GM18526 (cell line): ENCODE data around the gene ST3GAL4.

Experiments used
- POLR2A ChIP-seq: IDR thresholded peaks from 3 replicates; pipeline ENCODE4 v1.6.1; 2011; ENCODE audit not compliant: insufficient read length; ENCODE audit errors: extremely low read depth

Gene ST3GAL4

GRCh38 chr11:126410649-126411048, 55.2 kb downstream of the ST3GAL4 start:
- no peak for TF ChIP-seq POLR2A

- TF ChIP-seq POLR2A, result no peak
These were observed 56.5 kb downstream of the ST3GAL4 start for GRCh38 chr11:126411971-126412381.

- no peak for TF ChIP-seq POLR2A
These were observed 57.9 kb downstream of the ST3GAL4 start for GRCh38 chr11:126413426-126413825.

- no peak for TF ChIP-seq POLR2A
These were observed 58.4 kb downstream of the ST3GAL4 start for GRCh38 chr11:126413843-126414405.

- TF ChIP-seq POLR2A, result no peak
These were observed 59.1 kb downstream of the ST3GAL4 start for GRCh38 chr11:126414615-126415014.

GRCh38 chr11:126415128-126415527, 59.6 kb downstream of the ST3GAL4 start:
- TF ChIP-seq POLR2A, result no peak

GRCh38 chr11:126415669-126416420, 60.4 kb downstream of the ST3GAL4 start:
- no peak for TF ChIP-seq POLR2A

GRCh38 chr11:126416542-126417090, 61.1 kb downstream of the ST3GAL4 start:
- TF ChIP-seq POLR2A, result peak; percentile 46

- no peak for TF ChIP-seq POLR2A
These were observed 61.8 kb downstream of the ST3GAL4 start for GRCh38 chr11:126417091-126417862.

- TF ChIP-seq POLR2A, result no peak
These were observed 63.4 kb downstream of the ST3GAL4 start for GRCh38 chr11:126418887-126419286.

GRCh38 chr11:126419801-126420697, 64.6 kb downstream of the ST3GAL4 start:
- TF ChIP-seq POLR2A, result no peak

- TF ChIP-seq POLR2A, result no peak
These were observed 65.3 kb downstream of the ST3GAL4 start for GRCh38 chr11:126420698-126421256.

- no peak for TF ChIP-seq POLR2A
These were observed 65.8 kb downstream of the ST3GAL4 start for GRCh38 chr11:126421271-126421671.

GRCh38 chr11:126422446-126422845, 67.0 kb downstream of the ST3GAL4 start:
- no peak for TF ChIP-seq POLR2A
